Retina (tissue), 1 donor: ENCODE measurements around the gene PTPRG.

Experiments used
- DNase-seq: peaks from one replicate; pipeline ENCODE4 v3.0.0-alpha.2; 2016

The PTPRG gene

GRCh38 chr3:61978460-61979419 lies 417.4 kb downstream of the PTPRG start:
- no peak for DNase-seq

DNA sequence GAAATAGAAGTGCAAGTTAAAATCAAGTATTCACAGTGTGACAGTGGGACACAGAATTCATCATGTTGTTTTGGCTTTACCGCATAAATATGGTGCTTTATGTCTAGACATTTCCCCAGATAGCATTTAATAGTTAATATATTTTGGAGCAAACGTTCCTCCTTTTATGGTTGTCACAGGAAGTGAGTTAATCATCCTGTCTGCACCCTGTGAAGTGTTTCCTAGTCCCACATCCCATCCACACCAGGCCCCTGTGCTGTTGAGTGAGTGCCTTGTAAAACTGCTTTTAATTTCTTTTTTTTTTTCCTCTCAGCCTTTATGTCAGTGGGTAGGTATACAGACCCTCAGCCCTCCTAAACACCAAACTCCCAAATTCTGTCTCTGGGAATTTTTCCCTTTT lies 418.3 kb downstream of the PTPRG start:
- DNase-seq: no peak

- DNase-seq: no peak
Observed at GRCh38 chr3:61980041-61980440, 418.7 kb downstream of the PTPRG start.

GRCh38 chr3:61981060-61981459 lies 419.7 kb downstream of the PTPRG start:
- no peak for DNase-seq

- no peak for DNase-seq
Observed at GRCh38 chr3:61983479-61983878, 422.1 kb downstream of the PTPRG start.

DNA sequence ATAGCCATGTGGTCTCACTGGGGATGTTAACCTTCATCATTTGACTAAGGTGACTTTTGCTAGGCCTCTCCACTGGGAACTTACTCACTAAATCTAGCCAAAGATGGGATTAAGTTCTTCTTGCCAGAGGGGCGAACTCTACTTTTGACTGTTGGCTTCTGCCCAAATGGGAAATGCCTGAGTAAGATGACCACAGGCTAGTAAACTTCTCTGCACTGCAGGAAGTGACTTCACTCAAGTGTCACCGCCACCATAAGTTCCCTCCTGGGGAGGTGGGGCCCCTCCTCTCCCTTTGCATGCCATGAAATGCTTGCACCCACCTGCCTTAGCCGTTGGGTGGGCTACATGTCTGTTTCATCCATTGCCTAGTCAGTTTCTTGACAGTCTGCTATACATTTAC lies 423.6 kb downstream of the PTPRG start:
- DNase-seq: no peak

DNA sequence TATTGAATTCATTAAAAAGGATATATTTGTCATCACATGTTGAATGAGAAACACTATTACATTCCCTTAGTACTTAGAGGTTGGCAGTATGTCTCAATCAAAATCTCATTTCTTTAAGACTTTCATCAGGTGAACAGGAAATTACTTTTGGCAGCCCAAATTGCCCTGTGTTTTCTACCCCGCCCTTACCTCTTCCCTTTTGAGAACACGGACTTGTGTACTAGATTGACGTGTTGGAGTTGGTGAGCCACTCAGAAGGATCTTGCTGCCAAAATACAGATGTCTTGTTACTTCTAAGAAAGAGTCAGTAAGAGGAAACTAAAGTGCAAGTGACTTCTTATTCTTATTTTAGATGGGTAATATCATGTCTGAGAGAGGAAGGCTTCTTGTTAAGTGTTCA lies 425.1 kb downstream of the PTPRG start:
- no peak for DNase-seq

- no peak for DNase-seq
Observed at GRCh38 chr3:61989681-61990080, 428.3 kb downstream of the PTPRG start.

- no peak for DNase-seq
Observed at GRCh38 chr3:61990327-61991027, 429.1 kb downstream of the PTPRG start.

- DNase-seq: no peak
Observed at GRCh38 chr3:61991706-61992105, 430.3 kb downstream of the PTPRG start.

DNA sequence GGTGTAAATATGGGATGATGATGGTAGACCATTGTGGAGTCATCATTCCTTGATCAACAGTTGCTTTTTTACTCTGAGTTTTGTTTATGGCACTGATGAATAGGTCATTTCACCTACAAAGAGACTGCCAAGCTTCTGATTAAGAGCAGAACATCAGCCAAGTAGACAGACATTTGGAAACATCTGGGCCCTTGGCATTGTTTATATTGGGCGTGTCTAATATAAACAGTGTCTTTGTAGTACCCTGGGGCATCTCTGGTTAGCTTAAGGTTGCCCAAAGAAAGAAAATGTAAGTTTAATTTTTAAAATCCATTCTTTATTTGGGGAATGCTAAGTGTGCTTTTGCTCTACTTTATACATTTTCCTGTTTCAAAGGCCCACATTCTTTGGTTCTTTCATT lies 435.0 kb downstream of the PTPRG start:
- no peak for DNase-seq

DNA sequence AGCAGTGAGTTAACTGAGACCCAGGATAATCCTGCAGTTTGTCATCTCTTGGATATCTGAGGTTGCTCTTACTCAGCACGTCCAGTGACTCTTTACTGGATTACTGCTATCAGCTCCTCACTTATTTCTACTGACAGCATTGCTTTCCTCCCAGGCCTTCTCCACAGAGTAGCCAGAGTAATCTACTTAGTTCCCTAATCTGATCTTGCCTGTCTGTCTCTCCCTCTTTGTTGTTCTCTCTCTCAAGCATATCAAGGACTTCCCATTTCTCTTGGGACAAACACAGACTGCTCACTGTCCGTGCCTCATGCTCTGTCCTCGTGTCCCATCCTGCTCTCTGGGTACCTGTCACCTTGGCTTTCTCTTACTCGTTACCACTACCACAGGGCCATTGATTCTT lies 435.7 kb downstream of the PTPRG start:
- no peak for DNase-seq

DNA sequence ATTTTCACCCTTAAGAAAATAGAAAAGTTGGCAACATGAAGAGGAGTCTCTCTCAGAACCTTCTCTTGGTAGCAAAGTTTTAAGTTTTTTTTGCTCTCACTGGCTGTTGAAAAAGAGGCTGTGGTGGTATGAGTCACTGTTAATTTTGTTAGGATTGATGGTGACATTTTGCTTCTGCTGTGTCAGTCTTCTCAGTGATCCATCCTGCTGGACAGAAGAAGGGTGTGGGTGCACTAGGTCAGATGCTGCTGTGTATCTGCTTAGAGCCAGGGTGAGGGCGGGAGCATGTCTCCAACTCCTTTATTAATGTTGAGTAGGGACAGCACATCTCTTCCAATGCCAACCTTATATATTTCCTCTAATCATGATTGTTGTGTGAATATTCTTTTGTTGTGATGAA lies 442.5 kb downstream of the PTPRG start:
- DNase-seq: no peak

- no peak for DNase-seq
Observed at GRCh38 chr3:62007036-62007435, 445.7 kb downstream of the PTPRG start.

DNA sequence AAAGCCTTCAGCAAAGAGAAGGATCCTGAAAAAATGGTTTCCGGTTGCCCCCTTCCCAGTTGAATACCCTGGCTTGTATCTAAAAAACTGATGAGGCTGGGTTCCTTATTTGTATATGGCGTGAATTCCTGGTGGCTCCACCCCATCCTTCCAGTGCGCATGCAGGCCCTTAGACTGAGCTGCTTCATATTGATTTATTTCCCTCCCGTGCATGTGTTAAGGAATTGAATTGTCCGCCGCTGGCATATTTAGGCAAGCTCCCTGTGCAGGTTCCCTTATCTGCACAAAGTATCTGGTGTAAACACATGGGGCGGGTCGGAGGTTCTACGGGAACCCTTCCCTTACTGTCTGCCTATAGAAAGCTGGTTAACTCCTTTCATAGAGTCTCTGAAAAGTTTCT lies 449.6 kb downstream of the PTPRG start:
- no peak for DNase-seq

GRCh38 chr3:62011666-62012065 lies 450.3 kb downstream of the PTPRG start:
- no peak for DNase-seq

- no peak for DNase-seq
Observed at GRCh38 chr3:62013951-62014350, 452.6 kb downstream of the PTPRG start.

DNA sequence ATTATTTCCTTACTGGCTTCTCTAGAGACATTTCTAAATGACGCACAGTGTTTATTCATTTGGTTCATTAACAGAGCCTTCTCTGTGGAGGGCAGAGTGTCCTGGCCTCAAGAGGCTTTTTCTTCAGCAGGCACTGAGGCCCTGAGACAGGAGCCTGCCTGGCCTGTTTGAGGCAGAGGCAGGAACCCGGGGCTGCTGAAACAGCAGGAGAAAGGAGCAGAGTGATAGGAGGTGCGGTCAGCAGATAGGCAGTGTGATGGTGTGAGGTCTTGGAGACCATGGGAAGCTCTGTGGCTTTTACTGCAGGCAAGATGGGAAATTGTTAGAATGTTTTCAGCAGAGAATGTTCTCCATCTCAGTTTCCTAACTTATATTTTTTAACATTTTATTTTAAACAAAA lies 453.7 kb downstream of the PTPRG start:
- no peak for DNase-seq

- DNase-seq: no peak
Observed at GRCh38 chr3:62019906-62020305, 458.5 kb downstream of the PTPRG start.

GRCh38 chr3:62020706-62021105 lies 459.3 kb downstream of the PTPRG start:
- DNase-seq: no peak

- DNase-seq: no peak
Observed at GRCh38 chr3:62022312-62022711, 460.9 kb downstream of the PTPRG start.

- no peak for DNase-seq
Observed at GRCh38 chr3:62024882-62025281, 463.5 kb downstream of the PTPRG start.

GRCh38 chr3:62025913-62026312 lies 464.5 kb downstream of the PTPRG start:
- DNase-seq: no peak

GRCh38 chr3:62027241-62027640 lies 465.9 kb downstream of the PTPRG start:
- DNase-seq: no peak
